Left lobe of liver (tissue), 2 donors: ENCODE results near the gene ADAP1. TPM values are rescaled to one million over a fixed set of nuclear protein-coding genes. Genes with fewer than 3 reads are reported as not detected.
"Not testable (repeated sequence)": the region's sequence is repeated elsewhere in the genome, so short reads cannot be mapped to it uniquely, and the experiment has no call there.

ENCODE experiments used
- ATAC-seq: fragments of 200-7000 bp; cut with Tn5 transposase; one replicate; pipeline ENCODE4 v1.9.1; 2020; ENCODE audit warnings: mild to moderate bottlenecking, moderate library complexity
- DNase-seq: peaks from one replicate; pipeline ENCODE4 v3.0.0-alpha.2; 2020; ENCODE audit warnings: low spot score
- total RNA-seq: library from RNA; stranded (reverse); gene quantifications from one replicate; pipeline ENCODE4 v1.2.1, GENCODE V29; 2021
- donor health status: DM: no; HTN: no; CAD: no; lungs with moderate emphysema.
- donor health status: DM: no; HTN: yes; CAD: no.

The ADAP1 gene
- total RNA-seq, 1 donor from 2014 or later = 2.8 TPM

GRCh38 chr7:924042-924441, 30.4 kb downstream of the ADAP1 start:
- ATAC-seq = not testable (repeated sequence)
- peak; percentile 7 for DNase-seq

GRCh38 chr7:923108-924041, 31.1 kb downstream of the ADAP1 start:
- ATAC-seq = peak; percentile 68
- DNase-seq = peak; percentile 56

GRCh38 chr7:922334-923107, 32.0 kb downstream of the ADAP1 start:
- DNase-seq = no peak
- no peak for ATAC-seq

GRCh38 chr7:921581-922333, 32.7 kb downstream of the ADAP1 start:
- DNase-seq (peak; percentile 42), ATAC-seq (no peak)

- DNase-seq (no peak), ATAC-seq (no peak)
Measured at GRCh38 chr7:921071-921461, 33.4 kb downstream of the ADAP1 start.

- ATAC-seq = no peak
- DNase-seq = peak; percentile 43
Measured at GRCh38 chr7:920351-921070, 34.0 kb downstream of the ADAP1 start.

- DNase-seq = peak; percentile 44
- no peak for ATAC-seq
Measured at GRCh38 chr7:919924-920341, 34.5 kb downstream of the ADAP1 start.

- peak; percentile 36 for DNase-seq
- no peak for ATAC-seq
Measured at GRCh38 chr7:919114-919442, 35.4 kb downstream of the ADAP1 start.

GRCh38 chr7:918441-919113, 35.9 kb downstream of the ADAP1 start:
- no peak for ATAC-seq
- peak; percentile 37 for DNase-seq

- no peak for ATAC-seq
- DNase-seq = peak; percentile 29
Measured at GRCh38 chr7:918118-918425, 36.4 kb downstream of the ADAP1 start.

GRCh38 chr7:917255-918117, 37.0 kb downstream of the ADAP1 start:
- ATAC-seq (no peak), DNase-seq (no peak)

- DNase-seq = no peak
- no peak for ATAC-seq
Measured at GRCh38 chr7:916291-916941, 38.1 kb downstream of the ADAP1 start.

GRCh38 chr7:915291-916218, 38.9 kb downstream of the ADAP1 start:
- DNase-seq (no peak), ATAC-seq (no peak)

GRCh38 chr7:914521-915194, 39.8 kb downstream of the ADAP1 start:
- no peak for ATAC-seq
- no peak for DNase-seq

- DNase-seq (no peak), ATAC-seq (no peak)
Measured at GRCh38 chr7:913736-914520, 40.6 kb downstream of the ADAP1 start.

GRCh38 chr7:911791-912480, 42.5 kb downstream of the ADAP1 start:
- ATAC-seq (no peak), DNase-seq (no peak)
